Mucosa of stomach (tissue), 1 donor: Measurements from ENCODE around the gene C16orf54.
"Not testable (repeated sequence)": the region's sequence is repeated elsewhere in the genome, so short reads cannot be mapped to it uniquely, and the experiment has no call there.

Experiments
- H3K27me3 ChIP-seq: one replicate; pipeline ENCODE4 v1.7.0; 2013; ENCODE audit warnings: mild to moderate bottlenecking, low read length; ENCODE audit not compliant: control insufficient read depth, insufficient read depth
- H3K36me3 ChIP-seq: one replicate; pipeline ENCODE4 v1.7.0; 2013; ENCODE audit warnings: low read length; ENCODE audit not compliant: control insufficient read depth, insufficient read depth
- H3K4me1 ChIP-seq: one replicate; pipeline ENCODE4 v1.7.0; 2013; ENCODE audit warnings: mild to moderate bottlenecking, low read length; ENCODE audit not compliant: control insufficient read depth, insufficient read depth
- H3K4me3 ChIP-seq: one replicate; pipeline ENCODE4 v1.7.0; 2013; ENCODE audit warnings: low read length
- H3K9ac ChIP-seq: one replicate; pipeline ENCODE4 v1.7.0; 2013; ENCODE audit warnings: mild to moderate bottlenecking, low read length, moderate library complexity
- H3K9me3 ChIP-seq: one replicate; pipeline ENCODE4 v1.7.0; 2013; ENCODE audit warnings: mild to moderate bottlenecking, low read length, moderate library complexity; ENCODE audit not compliant: control insufficient read depth
- donor health status: Pancreatic carcinoma.

C16orf54 gene

GRCh38 chr16:29696881-29697331 is 48.9 kb downstream of the C16orf54 start:
- Histone ChIP-seq H3K9me3 (no peaks in the 10 kb centered on the region), H3K4me3 (no peak overlapping the region), H3K9ac (no peak overlapping the region), H3K4me1 (no peaks in the 10 kb centered on the region), H3K36me3 (no peaks in the 10 kb centered on the region), H3K27me3 (peaks cover 13% of the 10 kb centered on the region)

GRCh38 chr16:29695675-29696074 is 50.1 kb downstream of the C16orf54 start:
- not testable (repeated sequence) for H3K36me3 ChIP-seq, H3K4me1 ChIP-seq, H3K9me3 ChIP-seq, H3K27me3 ChIP-seq, H3K9ac ChIP-seq, H3K4me3 ChIP-seq

- Histone ChIP-seq H3K4me3 (no peak overlapping the region), H3K9ac (no peak overlapping the region), H3K9me3 (no peaks in the 10 kb centered on the region), H3K27me3 (peaks cover 6% of the 10 kb centered on the region), H3K36me3 (no peaks in the 10 kb centered on the region), H3K4me1 (no peaks in the 10 kb centered on the region)
These were observed 51.2 kb downstream of the C16orf54 start for GRCh38 chr16:29694384-29695195.

DNA sequence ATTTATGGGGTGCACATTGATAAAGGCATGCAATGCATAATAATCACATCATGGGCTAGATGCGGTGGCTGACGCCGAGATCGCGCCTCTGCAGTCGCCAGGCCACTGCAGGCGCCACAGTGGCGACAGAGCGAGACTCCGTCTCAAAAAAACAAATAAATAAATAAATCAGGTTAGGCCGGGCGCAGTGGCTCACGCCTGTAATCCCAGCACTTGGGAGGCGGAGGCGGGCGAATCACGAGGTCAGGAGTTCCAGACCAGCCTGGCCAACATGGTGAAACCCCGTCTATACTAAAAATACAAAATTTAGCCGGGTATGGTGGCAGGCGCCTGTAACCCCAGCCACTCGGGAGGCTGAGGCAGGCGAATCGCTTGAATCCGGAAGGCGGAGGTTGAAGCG is 53.2 kb downstream of the C16orf54 start:
- H3K4me3 ChIP-seq, H3K4me1 ChIP-seq, H3K9ac ChIP-seq, H3K27me3 ChIP-seq, H3K9me3 ChIP-seq, H3K36me3 ChIP-seq: not testable (repeated sequence)
